GM11168 (cell line): ENCODE data around the gene TASP1.
"Not testable (repeated sequence)": the region's sequence is repeated elsewhere in the genome, so short reads cannot be mapped to it uniquely, and the experiment has no call there.

Source experiments
- in situ Hi-C: fragments of 300-500 bp; cut with MboI; formaldehyde crosslinking; loops from one replicate; pipeline ENCODE4 v1.12.0; 2022; ENCODE audit warnings: low sequenced_read_pairs; ENCODE audit not compliant: unreplicated experiment

Gene TASP1

DNA sequence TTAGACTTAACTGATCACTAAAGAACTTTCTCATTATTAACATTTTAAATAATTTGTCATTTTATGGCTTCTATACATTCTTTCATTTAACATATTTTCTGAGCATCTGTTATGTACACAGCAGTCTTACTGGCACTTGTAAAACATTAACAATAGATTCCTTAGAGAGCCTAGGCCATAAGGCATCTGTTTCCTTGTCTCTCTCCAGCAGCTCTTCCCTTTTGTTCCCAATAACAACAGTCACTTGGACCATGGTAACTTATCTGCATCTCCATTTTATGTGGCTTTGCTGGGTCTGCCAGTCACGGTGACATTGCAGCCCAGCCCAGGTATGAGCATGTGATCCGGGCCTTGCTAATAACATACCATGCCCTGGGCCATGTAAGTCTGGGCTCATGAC lies 11.7 kb upstream of the TASP1 start:
- in situ Hi-C loops: no loop called here

- in situ Hi-C loops: no loop called here
Measured at GRCh38 chr20:13648291-13649228, 9.8 kb upstream of the TASP1 start.

DNA sequence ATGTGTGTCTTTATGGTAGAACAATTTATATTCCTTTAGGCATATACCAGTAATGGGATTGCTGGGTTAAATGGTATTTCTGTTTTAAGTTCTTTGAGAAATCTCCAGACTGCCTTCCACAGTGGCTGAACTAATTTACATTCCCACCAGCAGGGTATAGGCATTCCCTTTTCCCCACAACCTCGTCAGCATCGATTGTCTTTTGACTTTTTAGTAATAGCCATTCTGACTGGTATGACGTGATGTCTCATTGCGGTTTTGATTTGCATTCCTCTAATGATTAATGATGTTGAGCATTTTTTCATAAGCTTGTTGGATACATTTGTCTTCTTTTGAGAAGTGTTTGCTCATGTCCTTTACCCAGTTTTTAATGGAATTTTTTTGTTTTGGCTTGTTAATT lies 5.3 kb upstream of the TASP1 start:
- in situ Hi-C loops: no loop called here

- in situ Hi-C loops: no loop called here
Measured at GRCh38 chr20:13639150-13639497, 392 bp upstream of the TASP1 start.

- in situ Hi-C loops: no loop called here
Measured at GRCh38 chr20:13638162-13638495, 603 bp downstream of the TASP1 start.

DNA sequence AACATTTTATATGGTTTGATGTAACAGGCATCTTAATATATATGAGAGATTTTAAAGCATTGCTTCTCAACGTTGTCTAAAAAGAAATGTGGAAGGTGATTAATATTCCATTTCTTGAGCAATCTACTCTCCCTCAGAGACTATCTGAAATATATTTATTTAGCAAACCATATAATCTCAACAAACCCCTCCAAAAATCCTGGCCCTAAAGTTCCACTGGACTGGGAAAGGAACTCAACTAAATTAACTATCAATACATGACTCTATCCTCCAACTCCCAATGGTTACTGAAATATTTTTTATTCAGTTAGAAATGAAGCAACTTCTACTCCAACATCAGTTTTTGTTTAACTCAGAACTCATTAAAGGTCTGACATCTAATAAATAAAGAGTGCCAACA lies 6.3 kb downstream of the TASP1 start:
- in situ Hi-C loops: no loop called here

DNA sequence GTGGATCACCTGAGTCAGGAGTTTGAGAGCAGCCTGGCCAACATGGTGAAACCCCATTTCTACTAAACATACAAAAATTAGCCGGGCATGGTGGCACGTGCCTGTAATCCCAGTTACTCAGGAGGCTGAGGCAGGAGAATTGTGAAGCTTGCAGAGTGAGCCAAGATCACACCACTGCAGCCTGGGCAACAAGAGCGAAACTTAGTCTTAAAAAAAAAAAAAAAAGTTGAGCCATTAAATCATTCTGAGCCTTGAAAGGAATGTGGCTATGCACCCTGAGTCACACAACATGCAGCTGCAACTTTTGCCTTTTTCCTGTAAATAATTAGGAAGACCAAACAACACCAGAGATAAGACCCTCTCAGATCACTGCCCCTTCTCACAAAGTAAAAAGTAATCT lies 11.2 kb downstream of the TASP1 start:
- in situ Hi-C loops: not testable (repeated sequence)

GRCh38 chr20:13626724-13627123 lies 12.0 kb downstream of the TASP1 start:
- in situ Hi-C loops: no loop called here

DNA sequence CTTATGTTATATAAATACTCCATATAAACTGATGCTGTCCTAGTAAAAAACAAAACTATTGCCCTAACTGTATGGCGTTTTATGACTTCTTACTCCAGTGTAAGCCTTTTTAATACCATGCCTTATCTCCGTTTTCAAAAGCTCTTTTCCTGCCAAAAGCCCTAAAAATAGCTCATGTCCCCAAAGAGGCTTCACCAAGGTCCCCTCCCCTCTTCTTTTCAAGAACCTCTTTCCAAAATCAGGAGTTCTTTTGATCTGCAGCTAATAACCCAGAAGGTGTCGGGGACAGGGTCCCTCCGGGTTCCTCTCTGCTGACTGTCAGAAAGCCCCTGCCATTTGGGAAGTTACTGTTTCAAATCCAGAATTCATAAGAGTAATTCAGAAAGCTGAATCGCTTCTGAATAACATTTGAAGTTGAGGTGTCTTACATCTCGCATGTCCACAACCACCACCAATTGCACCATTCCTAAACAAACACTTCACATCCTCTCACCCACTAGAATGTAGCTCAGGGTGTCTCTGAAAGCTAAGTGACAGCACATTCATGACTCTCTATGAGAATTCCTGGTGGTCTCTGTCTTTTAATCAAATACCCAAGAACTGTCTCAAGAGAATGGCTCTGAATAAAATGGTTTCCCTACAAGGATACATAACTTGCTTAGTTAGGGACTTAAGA lies 13.3 kb downstream of the TASP1 start:
- in situ Hi-C loops: no loop called here

GRCh38 chr20:13619415-13619814 lies 19.3 kb downstream of the TASP1 start:
- in situ Hi-C loops: not testable (repeated sequence)

DNA sequence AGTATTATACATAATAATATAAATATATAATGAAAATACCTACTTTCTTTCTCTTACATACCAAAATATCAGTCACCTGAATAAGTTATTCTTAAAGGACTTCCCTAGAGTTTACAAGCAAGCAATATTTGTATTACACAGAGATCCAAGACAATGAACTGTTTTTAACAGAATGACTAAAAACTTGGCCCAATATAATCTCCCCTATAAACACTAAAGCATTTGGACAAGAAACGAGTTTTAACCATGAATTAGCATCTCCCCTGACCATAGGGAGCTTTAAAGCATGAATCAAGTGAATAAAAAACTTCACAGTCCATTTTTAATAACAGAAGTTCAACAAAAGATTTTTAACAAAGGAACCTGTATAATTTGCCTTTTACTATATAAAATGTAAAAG lies 20.3 kb downstream of the TASP1 start:
- in situ Hi-C loops: not testable (repeated sequence)

GRCh38 chr20:13617585-13617984 lies 21.1 kb downstream of the TASP1 start:
- in situ Hi-C loops: not testable (repeated sequence)

- in situ Hi-C loops: not testable (repeated sequence)
Measured at GRCh38 chr20:13616713-13617112, 22.0 kb downstream of the TASP1 start.

DNA sequence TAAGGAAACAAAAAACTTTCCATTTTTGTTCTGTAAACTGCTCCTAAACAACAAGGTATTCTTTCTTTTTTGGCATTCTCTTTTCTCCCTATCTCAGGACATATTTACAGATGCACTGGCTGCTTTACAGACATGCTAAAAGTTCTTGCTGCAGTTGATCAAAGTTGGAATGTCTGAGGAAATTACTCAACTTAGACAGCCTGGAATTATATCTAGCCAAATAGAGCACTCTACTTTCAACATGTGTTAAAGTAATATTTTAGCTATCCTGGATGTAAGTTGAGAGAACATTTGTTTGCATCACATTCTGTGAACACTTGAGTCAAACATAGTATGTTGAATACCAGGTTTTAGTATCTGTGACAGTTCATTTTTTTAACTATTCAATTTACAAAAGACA lies 24.8 kb downstream of the TASP1 start:
- in situ Hi-C loops: no loop called here

- in situ Hi-C loops: no loop called here
Measured at GRCh38 chr20:13611611-13612125, 27.1 kb downstream of the TASP1 start.

DNA sequence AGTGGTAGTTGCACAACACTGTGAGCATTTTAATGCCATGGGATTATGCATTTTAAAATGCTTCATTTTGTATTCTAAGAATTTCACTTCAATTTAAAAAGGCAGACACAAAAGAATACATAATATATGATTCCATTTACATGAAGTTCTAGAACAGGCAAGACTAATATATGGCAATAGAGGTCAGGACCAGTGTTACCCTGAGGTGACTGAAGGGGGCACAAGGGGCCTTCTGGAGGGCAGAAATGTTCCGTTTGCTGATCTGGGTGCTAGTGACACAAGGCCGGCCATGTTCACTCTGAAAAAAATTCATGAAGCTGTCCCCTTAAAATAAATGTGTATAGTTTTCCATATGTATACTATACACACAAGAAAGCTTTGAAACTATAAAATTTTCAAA lies 28.5 kb downstream of the TASP1 start:
- in situ Hi-C loops: no loop called here

GRCh38 chr20:13608066-13608465 lies 30.7 kb downstream of the TASP1 start:
- in situ Hi-C loops: no loop called here

DNA sequence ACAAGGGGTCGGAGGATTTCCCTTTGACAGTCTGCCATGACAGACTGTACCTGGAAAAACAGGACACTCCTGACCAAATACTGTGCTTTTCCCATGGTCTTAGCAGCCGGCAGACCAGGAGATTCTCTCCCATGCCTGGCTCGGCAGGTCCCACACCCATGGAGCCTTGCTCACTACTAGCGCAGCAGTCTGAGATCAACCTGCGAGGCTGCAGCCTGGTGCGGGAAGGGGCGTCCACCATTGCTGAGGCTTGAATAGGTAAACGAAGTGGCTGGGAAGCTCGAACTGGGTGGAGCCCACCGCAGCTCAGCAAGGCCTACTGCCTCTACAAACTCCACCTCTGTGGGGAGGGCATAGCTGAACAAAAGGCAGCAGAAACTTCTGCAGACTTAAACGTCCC lies 45.3 kb downstream of the TASP1 start:
- in situ Hi-C loops: not testable (repeated sequence)

DNA sequence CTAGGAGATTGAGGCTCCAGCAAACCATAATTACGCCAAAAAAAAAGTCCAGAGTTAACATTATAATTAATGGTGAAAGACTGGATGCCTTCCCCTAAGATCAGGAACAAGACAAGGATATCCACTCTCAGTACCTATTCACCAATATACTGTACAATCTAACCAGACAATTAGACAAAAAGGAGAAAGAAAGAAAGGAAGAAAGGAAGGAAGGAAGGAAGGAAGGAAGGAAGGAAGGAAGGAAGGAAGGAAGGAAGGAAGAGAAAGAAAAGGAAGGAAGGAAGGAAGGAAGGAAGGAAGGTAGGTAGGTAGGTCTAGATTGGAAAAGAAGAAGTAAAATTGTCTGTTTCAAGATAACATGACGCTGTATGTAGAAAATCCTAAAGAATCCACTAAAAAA lies 50.7 kb downstream of the TASP1 start:
- in situ Hi-C loops: no loop called here

DNA sequence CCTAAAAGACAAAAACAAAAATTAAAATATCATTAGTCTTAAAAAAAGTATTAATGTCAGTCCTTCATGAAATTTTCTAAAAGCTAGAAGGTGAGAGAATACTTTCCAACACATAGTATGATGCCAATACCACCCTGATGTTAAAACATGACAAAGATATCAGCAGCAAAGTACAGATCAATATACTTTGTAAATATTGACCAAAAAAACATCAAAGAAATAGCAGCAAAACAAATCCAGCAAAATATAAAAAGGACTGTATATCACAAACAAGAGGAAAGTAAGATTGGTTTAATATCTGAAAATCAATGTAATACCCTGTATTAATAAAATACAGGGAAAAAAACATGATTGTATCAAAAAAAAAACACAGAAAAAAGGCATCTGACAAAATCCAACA lies 51.4 kb downstream of the TASP1 start:
- in situ Hi-C loops: no loop called here

DNA sequence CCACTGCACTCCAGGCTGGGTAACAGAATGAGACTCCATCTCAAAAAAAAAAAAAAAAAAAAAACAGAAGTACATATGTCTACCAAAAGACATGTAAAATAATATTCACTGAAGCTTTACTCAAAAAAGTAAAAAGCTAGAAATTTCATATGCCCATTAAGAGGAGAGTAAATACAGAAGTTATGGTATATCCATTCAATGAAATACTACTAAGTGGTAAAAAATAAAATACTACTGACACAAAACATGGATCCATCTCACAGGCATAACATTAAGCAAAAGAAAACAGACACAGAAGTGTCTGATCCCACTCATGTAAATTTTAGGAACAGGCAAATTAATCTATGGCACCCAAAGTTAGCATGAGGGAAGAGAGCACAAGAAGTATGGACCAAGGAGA lies 52.6 kb downstream of the TASP1 start:
- in situ Hi-C loops: no loop called here

GRCh38 chr20:13581451-13581850 lies 57.3 kb downstream of the TASP1 start:
- in situ Hi-C loops: no loop called here
